ENCODE measurements around the gene BHLHE23. TPM values are rescaled to one million over a fixed set of nuclear protein-coding genes. Genes with fewer than 3 reads are reported as not detected.

The BHLHE23 gene
- total RNA-seq, 4 donors from 2014 or later: not detected

DNA sequence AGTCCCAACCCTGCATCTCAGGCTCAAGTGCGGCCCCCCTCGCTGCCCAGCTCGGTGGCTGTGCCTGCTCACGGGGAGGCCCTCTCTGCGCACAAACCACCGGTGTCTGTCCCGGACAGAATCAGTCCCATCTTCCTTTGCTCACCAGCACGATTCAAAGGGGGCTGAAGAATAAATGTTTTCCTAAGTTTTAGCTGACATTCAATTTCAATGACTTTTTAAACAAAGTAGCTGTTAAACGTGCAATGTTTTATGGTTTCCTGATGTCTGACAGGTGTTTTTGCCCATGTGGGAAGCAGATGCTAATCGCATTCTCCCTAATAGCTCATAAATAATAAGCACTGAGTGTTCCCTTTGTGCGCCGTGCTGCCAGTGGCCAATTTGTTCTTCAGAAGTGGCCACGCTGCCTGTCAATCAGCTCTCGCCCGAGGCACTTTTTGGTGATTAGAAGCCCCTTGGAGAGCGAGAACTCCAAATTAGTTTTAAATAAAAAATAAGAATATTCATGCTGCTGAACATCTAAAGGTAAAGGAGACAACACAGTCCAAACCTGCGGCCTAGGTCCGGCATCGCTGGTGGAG, 26.3 kb downstream of the BHLHE23 start:
- WGBS, 2 donors: 29 to 31% methylated on average over 16 to 19 of the region's 19 CpGs
- Histone ChIP-seq H3K4me1 (peaks cover 0 to 8% (median 3%) of the 10 kb centered on the region in 4 donors), H3K27me3 (peaks cover 0 to 98% of the 10 kb centered on the region in 2 donors), H3K4me3 (no peak overlapping the region), H3K27ac (no peak overlapping the region), H3K9me3 (no peaks in the 10 kb centered on the region), H3K36me3 (no peaks in the 10 kb centered on the region)
- TF ChIP-seq, protein P1, sequence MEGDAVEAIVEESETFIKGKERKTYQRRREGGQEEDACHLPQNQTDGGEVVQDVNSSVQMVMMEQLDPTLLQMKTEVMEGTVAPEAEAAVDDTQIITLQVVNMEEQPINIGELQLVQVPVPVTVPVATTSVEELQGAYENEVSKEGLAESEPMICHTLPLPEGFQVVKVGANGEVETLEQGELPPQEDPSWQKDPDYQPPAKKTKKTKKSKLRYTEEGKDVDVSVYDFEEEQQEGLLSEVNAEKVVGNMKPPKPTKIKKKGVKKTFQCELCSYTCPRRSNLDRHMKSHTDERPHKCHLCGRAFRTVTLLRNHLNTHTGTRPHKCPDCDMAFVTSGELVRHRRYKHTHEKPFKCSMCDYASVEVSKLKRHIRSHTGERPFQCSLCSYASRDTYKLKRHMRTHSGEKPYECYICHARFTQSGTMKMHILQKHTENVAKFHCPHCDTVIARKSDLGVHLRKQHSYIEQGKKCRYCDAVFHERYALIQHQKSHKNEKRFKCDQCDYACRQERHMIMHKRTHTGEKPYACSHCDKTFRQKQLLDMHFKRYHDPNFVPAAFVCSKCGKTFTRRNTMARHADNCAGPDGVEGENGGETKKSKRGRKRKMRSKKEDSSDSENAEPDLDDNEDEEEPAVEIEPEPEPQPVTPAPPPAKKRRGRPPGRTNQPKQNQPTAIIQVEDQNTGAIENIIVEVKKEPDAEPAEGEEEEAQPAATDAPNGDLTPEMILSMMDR (IDR thresholded peaks at IDR 0.05): no peak
- TF ChIP-seq EP300 (IDR thresholded peaks at IDR 0.05) (no peak), POLR2A (IDR thresholded peaks at IDR 0.05) (no peak)
- no peak for DNase-seq (ENCODE audit: low spot score in 2 of 2)

DNA sequence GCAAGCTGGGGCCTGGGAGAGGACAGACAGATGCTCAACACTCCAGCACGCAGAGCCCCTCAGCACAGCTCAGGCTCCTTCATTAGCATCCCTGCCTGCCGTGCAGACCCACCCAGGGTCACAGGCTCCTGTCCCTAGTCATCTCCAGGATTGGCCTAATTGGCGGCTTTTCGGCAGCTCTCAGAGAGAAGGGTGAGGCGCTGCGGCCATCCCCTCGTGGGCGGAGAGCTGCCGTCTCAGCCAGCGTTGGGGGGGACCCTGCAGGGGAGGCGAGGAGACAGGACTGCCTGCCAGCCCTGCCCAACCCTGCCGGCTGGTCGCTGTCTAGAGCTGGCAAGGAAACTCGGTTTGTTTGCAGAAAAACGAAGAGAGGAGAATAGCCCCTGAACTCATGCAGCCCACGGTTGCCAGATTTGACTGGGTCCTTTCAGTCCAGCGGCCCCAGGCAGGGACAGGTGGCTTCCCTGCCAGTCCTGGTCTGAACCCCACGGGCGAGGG, 26.8 kb downstream of the BHLHE23 start:
- Histone ChIP-seq H3K36me3 (no peaks in the 10 kb centered on the region), H3K27me3 (peaks cover 0 to 99% of the 10 kb centered on the region in 2 donors), H3K4me1 (peaks cover 0 to 8% (median 3%) of the 10 kb centered on the region in 4 donors), H3K9me3 (no peaks in the 10 kb centered on the region), H3K4me3 (no peak overlapping the region), H3K27ac (no peak overlapping the region)
- DNase-seq (ENCODE audit: low spot score in 2 of 2): no peak
- WGBS, 2 donors: 5 to 9% methylated on average over 5 to 15 of the region's 19 CpGs
- no peak for TF ChIP-seq POLR2A (IDR thresholded peaks at IDR 0.05)
- no peak for TF ChIP-seq EP300 (IDR thresholded peaks at IDR 0.05)
- TF ChIP-seq, protein P1 (IDR thresholded peaks at IDR 0.05): no peak

- no peak for DNase-seq (ENCODE audit: low spot score in 2 of 2)
- Histone ChIP-seq H3K9me3 (no peaks in the 10 kb centered on the region), H3K4me3 (no peak overlapping the region), H3K36me3 (no peaks in the 10 kb centered on the region), H3K4me1 (peaks cover 0 to 10% (median 3%) of the 10 kb centered on the region in 4 donors), H3K27ac (no peak overlapping the region), H3K27me3 (peaks cover 2 to 99% of the 10 kb centered on the region in 2 donors)
- TF ChIP-seq, protein P1 (IDR thresholded peaks at IDR 0.05): no peak
- no peak for TF ChIP-seq EP300 (IDR thresholded peaks at IDR 0.05)
- no peak for TF ChIP-seq POLR2A (IDR thresholded peaks at IDR 0.05)
- 77 to 83% methylated on average over 14 of the region's 14 CpGs for WGBS, 2 donors
Observed at GRCh38 chr20:62979310-62979709, 27.5 kb downstream of the BHLHE23 start.

- Histone ChIP-seq H3K36me3 (no peaks in the 10 kb centered on the region), H3K4me3 (no peak overlapping the region), H3K27me3 (peaks cover 2 to 100% of the 10 kb centered on the region in 2 donors), H3K27ac (no peak overlapping the region), H3K9me3 (no peaks in the 10 kb centered on the region), H3K4me1 (peaks cover 0 to 13% (median 3%) of the 10 kb centered on the region in 4 donors)
- WGBS, 2 donors: 33 to 44% methylated on average over 8 to 12 of the region's 13 CpGs
- no peak for DNase-seq (ENCODE audit: low spot score in 2 of 2)
- TF ChIP-seq EP300 (IDR thresholded peaks at IDR 0.05) (no peak), POLR2A (IDR thresholded peaks at IDR 0.05) (no peak)
- TF ChIP-seq, protein P1 (IDR thresholded peaks at IDR 0.05): no peak
Observed at GRCh38 chr20:62978561-62978943, 28.2 kb downstream of the BHLHE23 start.

Measured in tibial nerve (tissue), 4 donors.